BJ (cell line): ENCODE results near the gene FKBP7. TPM values are rescaled to one million over a fixed set of nuclear protein-coding genes. Genes with fewer than 3 reads are reported as not detected.

Experiments
- CTCF ChIA-PET: fragments of 350-600 bp; formaldehyde crosslinking; extraction: SDS; loops from one replicate; lab custom pipeline; 2021; ENCODE audit warnings: antibody characterized with exemption, inconsistent platforms; lab: Yijun Ruan, JAX
- POLR2A ChIA-PET: fragments of 300-600 bp; sonication (Branson Sonifier 250); formaldehyde crosslinking; extraction: SDS; loops from one replicate; lab custom pipeline; 2021; ENCODE audit warnings: antibody characterized with exemption; lab: Charles Lee
- DNase-seq: peaks from one replicate; pipeline ENCODE4 v3.0.0-alpha.2; 2011; ENCODE audit warnings: low read depth
- H3K27me3 ChIP-seq: 2 replicates; pipeline ENCODE4 v1.6.0; 2011; ENCODE audit warnings: low read length; ENCODE audit not compliant: control insufficient read depth, insufficient read depth
- H3K36me3 ChIP-seq: 2 replicates; pipeline ENCODE4 v1.5.1; 2011; ENCODE audit warnings: low read length; ENCODE audit not compliant: control insufficient read depth, insufficient read depth
- H3K4me3 ChIP-seq: 2 replicates; pipeline ENCODE4 v1.5.1; 2011; ENCODE audit warnings: low read depth, mild to moderate bottlenecking, control low read depth, low read length
- CTCF ChIP-seq: IDR thresholded peaks from 2 replicates; pipeline ENCODE4 v1.5.1; 2011; ENCODE audit warnings: low read depth, mild to moderate bottlenecking, control low read depth, inconsistent platforms, low read length, moderate library complexity; ENCODE audit not compliant: insufficient read depth
- polyA plus RNA-seq: library from polyadenylated mRNA; depleted of rRNA; stranded (reverse); fragments of >200 nt; gene quantifications from 2 replicates; pipeline ENCODE4 v1.2.3, GENCODE V29; 2011

The FKBP7 gene
- polyA plus RNA-seq, 1 experiment = 32.4 TPM

- POLR2A ChIA-PET = no interaction called here
- no peak for TF ChIP-seq CTCF
- H3K4me3 ChIP-seq = no peak overlapping the region
- 0 out of 2 replicates have a peak, but pooled peaks cover 3% of the 10 kb centered on the region for H3K36me3 ChIP-seq
- DNase-seq = no peak
- no peaks in the 10 kb centered on the region for H3K27me3 ChIP-seq
- CTCF ChIA-PET = no interaction called here
Measured at GRCh38 chr2:178506101-178506500, 27.7 kb upstream of the FKBP7 start.

GRCh38 chr2:178502751-178503150 is 24.4 kb upstream of the FKBP7 start:
- TF ChIP-seq CTCF = no peak
- no peaks in the 10 kb centered on the region for H3K27me3 ChIP-seq
- H3K36me3 ChIP-seq = peaks cover 4% of the 10 kb centered on the region; the same call in 1 of the 2 replicates
- ChIA-PET CTCF (interaction anchor here (1.0 kb wide), 1 partner anchor 88 kb away, joined by 3 read pairs; no protein-coding TSS in a partner anchor), POLR2A (no interaction called here)
- H3K4me3 ChIP-seq = no peak overlapping the region
- no peak for DNase-seq

GRCh38 chr2:178499640-178500039 is 21.2 kb upstream of the FKBP7 start:
- Histone ChIP-seq H3K27me3 (no peaks in the 10 kb centered on the region), H3K36me3 (peaks cover 4% of the 10 kb centered on the region; the same call in 1 of the 2 replicates), H3K4me3 (no peak overlapping the region)
- CTCF ChIA-PET = no interaction called here
- POLR2A ChIA-PET = no interaction called here
- DNase-seq = no peak
- no peak for TF ChIP-seq CTCF

- H3K36me3 ChIP-seq = peaks cover 12% of the 10 kb centered on the region; the same call in 1 of the 2 replicates
- no peak for TF ChIP-seq CTCF
- CTCF ChIA-PET = interaction anchor here (0.7 kb wide), 1 partner anchor 11 kb away, joined by 3 read pairs; no protein-coding TSS in a partner anchor
- POLR2A ChIA-PET = no interaction called here
- DNase-seq = no peak
- H3K4me3 ChIP-seq = no peak overlapping the region
- H3K27me3 ChIP-seq = no peaks in the 10 kb centered on the region
Measured at GRCh38 chr2:178498137-178498536, 19.7 kb upstream of the FKBP7 start.

GRCh38 chr2:178496049-178496448 is 17.6 kb upstream of the FKBP7 start:
- Histone ChIP-seq H3K36me3 (peaks cover 15% of the 10 kb centered on the region; the same call in 1 of the 2 replicates), H3K27me3 (no peaks in the 10 kb centered on the region), H3K4me3 (no peak overlapping the region)
- POLR2A ChIA-PET = no interaction called here
- no peak for TF ChIP-seq CTCF
- CTCF ChIA-PET = interaction anchor here (0.8 kb wide), 1 partner anchor 19 kb away, joined by 3 read pairs; no protein-coding TSS in a partner anchor
- DNase-seq = no peak
